H1 (cell line): ENCODE measurements around the gene ACAA1. TPM values are rescaled to one million over a fixed set of nuclear protein-coding genes. Genes with fewer than 3 reads are reported as not detected.

ENCODE experiments used
- CTCF ChIA-PET: fragments of 300-600 bp; sonication (Branson Sonifier 250); formaldehyde crosslinking; loops from one replicate; lab custom pipeline; 2021; ENCODE audit not compliant: partially characterized antibody; lab: Charles Lee
- POLR2A ChIA-PET: fragments of 300-600 bp; sonication (Branson Sonifier 250); formaldehyde crosslinking; loops from one replicate; lab custom pipeline; 2021; ENCODE audit warnings: inconsistent platforms; ENCODE audit not compliant: partially characterized antibody; lab: Charles Lee
- DNase-seq, 2 experiments: peaks; one replicate each; pipeline versions ENCODE4 v3.0.0 to v3.0.0-alpha.2; 2010 to 2022; ENCODE audit warnings: low spot score in 2 of 2, low read depth in 1 of 2, mixed read lengths in 1 of 2
- FAIRE-seq: peaks from 2 replicates; lab custom pipeline; 2011; peaks lifted over from hg19 to GRCh38; lab: Jason Lieb, UNC
- H2AFZ ChIP-seq: 2 replicates; pipeline ENCODE4 v1.8.1; 2012; ENCODE audit warnings: low read length, inconsistent platforms
- H2AK5ac ChIP-seq: 2 replicates; pipeline ENCODE4 v1.6.1; 2013; ENCODE audit warnings: low read depth, low read length
- H2BK120ac ChIP-seq: replicated peaks from 2 replicates; pipeline ENCODE3; 2013; ENCODE audit warnings: low read depth, low read length, inconsistent platforms
- H2BK12ac ChIP-seq: 2 replicates; pipeline ENCODE4 v1.6.1; 2013; ENCODE audit warnings: low read depth, low read length
- H2BK15ac ChIP-seq: 2 replicates; pipeline ENCODE4 v1.6.1; 2013; ENCODE audit warnings: low read length
- H2BK20ac ChIP-seq: 2 replicates; pipeline ENCODE4 v1.6.1; 2013; ENCODE audit warnings: low read length
- H2BK5ac ChIP-seq: 2 replicates; pipeline ENCODE4 v1.6.1; 2013; ENCODE audit warnings: low read depth, low read length
- H3K14ac ChIP-seq: 2 replicates; pipeline ENCODE4 v1.6.1; 2013; ENCODE audit warnings: inconsistent platforms; ENCODE audit not compliant: insufficient read length
- H3K18ac ChIP-seq: 2 replicates; pipeline ENCODE4 v1.6.1; 2013; ENCODE audit warnings: low read length; ENCODE audit errors: extremely low read depth
- H3K23ac ChIP-seq: 2 replicates; pipeline ENCODE4 v1.6.1; 2013; ENCODE audit warnings: inconsistent platforms; ENCODE audit not compliant: insufficient read length
- H3K23me2 ChIP-seq: 2 replicates; pipeline ENCODE4 v1.6.1; 2013; ENCODE audit warnings: low read depth, low read length
- H3K27ac ChIP-seq: 2 replicates; pipeline ENCODE4 v1.6.1; 2011; ENCODE audit warnings: low read depth, low read length, inconsistent platforms
- H3K27me3 ChIP-seq, 4 experiments: replicated peaks in 1 of 4; 1 replicate in 1 of 4; 2 replicates in 3 of 4; pipeline versions ENCODE4 v1.6.1 to v1.8.1; 2011 to 2013; ENCODE audit warnings: low read length in 3 of 4, mild to moderate bottlenecking in 3 of 4, inconsistent platforms in 2 of 4, mixed read lengths in 2 of 4, moderate library complexity in 1 of 4; ENCODE audit not compliant: control insufficient read depth in 3 of 4, insufficient read depth in 3 of 4; ENCODE audit errors: extremely low read depth in 1 of 4
- H3K36me3 ChIP-seq, 4 experiments: 2 replicates each; pipeline versions ENCODE4 v1.6.1 to v1.8.1; 2011 to 2013; ENCODE audit warnings: mild to moderate bottlenecking in 4 of 4, low read length in 3 of 4, moderate library complexity in 2 of 4, control low read depth in 1 of 4, inconsistent platforms in 1 of 4; ENCODE audit not compliant: insufficient read depth in 4 of 4, control insufficient read depth in 2 of 4
- H3K4ac ChIP-seq: replicated peaks from 2 replicates; pipeline ENCODE3; 2013; ENCODE audit warnings: low read length, low read depth, mixed read lengths, inconsistent platforms; ENCODE audit not compliant: insufficient read length
- H3K4me1 ChIP-seq, 4 experiments: replicated peaks in 1 of 4; 1 replicate in 1 of 4; 2 replicates in 3 of 4; pipeline versions ENCODE4 v1.6.1 to v1.8.1; 2011 to 2013; ENCODE audit warnings: low read length in 3 of 4, inconsistent platforms in 2 of 4, mixed read lengths in 1 of 4; ENCODE audit not compliant: insufficient read depth in 4 of 4, control insufficient read depth in 3 of 4
- H3K4me2 ChIP-seq, 2 experiments: 2 replicates each; pipeline versions ENCODE4 v1.6.1 to v1.8.1; 2011 to 2013; ENCODE audit warnings: low read depth in 2 of 2, low read length in 2 of 2, control low read depth in 1 of 2, inconsistent platforms in 1 of 2, mild to moderate bottlenecking in 1 of 2; ENCODE audit not compliant: insufficient read depth in 1 of 2
- H3K4me3 ChIP-seq, 4 experiments: fragments of 200-600, 300-600 bp in 1 of 4; sonication (generic), shearing (Covaris generic), sonication (Bioruptor Twin) in 1 of 4; 2 replicates each; pipeline versions ENCODE4 v1.5.1 to v1.8.1; 2011 to 2016; ENCODE audit warnings: low read length in 4 of 4, low read depth in 3 of 4, control low read depth in 2 of 4, inconsistent platforms in 2 of 4, mild to moderate bottlenecking in 2 of 4, mixed read lengths in 1 of 4, moderate library complexity in 1 of 4; ENCODE audit not compliant: insufficient read depth in 2 of 4; ENCODE audit errors: extremely low read depth in 1 of 4
- H3K56ac ChIP-seq: replicated peaks from 2 replicates; pipeline ENCODE3; 2013; ENCODE audit warnings: low read depth, mild to moderate bottlenecking, mixed read lengths, low read length, inconsistent platforms; ENCODE audit not compliant: insufficient read length
- H3K79me1 ChIP-seq: 2 replicates; pipeline ENCODE4 v1.6.1; 2013; ENCODE audit warnings: low read depth, low read length, control low read depth
- H3K79me2 ChIP-seq, 2 experiments: 2 replicates each; pipeline versions ENCODE4 v1.6.1 to v1.8.1; 2012 to 2013; ENCODE audit warnings: low read length in 2 of 2, mild to moderate bottlenecking in 2 of 2, inconsistent platforms in 1 of 2; ENCODE audit not compliant: insufficient read depth in 2 of 2, control insufficient read depth in 1 of 2
- H3K9ac ChIP-seq, 4 experiments: replicated peaks in 1 of 4; 1 replicate in 1 of 4; 2 replicates in 3 of 4; pipeline versions ENCODE4 v1.6.1 to v1.8.1; 2011 to 2013; ENCODE audit warnings: low read depth in 3 of 4, low read length in 3 of 4, control low read depth in 2 of 4, mild to moderate bottlenecking in 2 of 4, moderate library complexity in 2 of 4, inconsistent platforms in 1 of 4; ENCODE audit errors: extremely low read depth in 1 of 4
- H3K9me3 ChIP-seq, 2 experiments: 2 replicates each; pipeline versions ENCODE4 v1.6.1 to v1.8.1; 2012 to 2013; ENCODE audit warnings: mild to moderate bottlenecking in 2 of 2, moderate library complexity in 2 of 2, control low read depth in 1 of 2, inconsistent platforms in 1 of 2, low read depth in 1 of 2, low read length in 1 of 2, mixed read lengths in 1 of 2; ENCODE audit not compliant: insufficient read depth in 2 of 2
- H4K20me1 ChIP-seq, 2 experiments: replicated peaks in 1 of 2; 2 replicates each; pipeline versions ENCODE3 to v1.8.1; 2011 to 2013; ENCODE audit warnings: inconsistent platforms in 2 of 2, low read length in 2 of 2, mild to moderate bottlenecking in 1 of 2; ENCODE audit not compliant: insufficient read depth in 2 of 2, control insufficient read depth in 1 of 2
- H4K5ac ChIP-seq: 2 replicates; pipeline ENCODE4 v1.6.1; 2013; ENCODE audit warnings: low read length, low read depth, mixed read lengths, inconsistent platforms; ENCODE audit not compliant: insufficient read length
- H4K8ac ChIP-seq: 2 replicates; pipeline ENCODE4 v1.8.0; 2013; ENCODE audit warnings: mild to moderate bottlenecking, moderate library complexity, low read length, inconsistent platforms; ENCODE audit not compliant: insufficient read depth; ENCODE audit errors: extremely low read depth
- H4K91ac ChIP-seq: replicated peaks from 2 replicates; pipeline ENCODE3; 2013; ENCODE audit warnings: low read length, mixed read lengths, inconsistent platforms; ENCODE audit not compliant: insufficient read length
- WGBS, 2 experiments: shearing (Covaris generic) in 1 of 2; methylation state at CpG; one replicate each; pipeline versions ENCODE4 v1.1.6 to v1.1.7; 2013 to 2015; ENCODE audit warnings: low lambda C conversion rate in 2 of 2, mixed read lengths in 2 of 2, inconsistent platforms in 1 of 2, low coverage in 1 of 2, missing lambda C conversion rate in 1 of 2; ENCODE audit not compliant: insufficient replicate concordance in 2 of 2, insufficient coverage in 1 of 2, insufficient read length in 1 of 2; ENCODE audit errors: extremely low coverage in 1 of 2, missing lambda C conversion rate in 1 of 2; 5-methylcytosine and 5-hydroxymethylcytosine counted together
- polyA plus RNA-seq, 7 experiments: library from polyadenylated mRNA; depleted of rRNA in 3 of 7; stranded (reverse) in 5 of 7; unstranded in 2 of 7; fragments of >200 nt in 5 of 7; fragments of 200-250 nt in 2 of 7; gene quantifications; 1 replicate in 5 of 7; 2 replicates in 1 of 7; 4 replicates in 1 of 7; pipeline versions ENCODE4 v1.2.1 to v1.2.3, GENCODE V29; 2011 to 2013; ENCODE audit warnings: missing spikeins in 2 of 7, mixed read lengths in 2 of 7
- total RNA-seq: library from RNA; stranded (reverse); fragmentation: NEBNext Ultra II Directional; extraction: Animal tissue kit (Norgen Biotek cat#: 25700); gene quantifications from 2 replicates; pipeline ENCODE4 v1.2.1, GENCODE V29; 2021
- TF ChIP-seq, protein P1 (sequence below): fragments of 300-600 bp; sonication (generic); IDR thresholded peaks from 2 replicates; pipeline ENCODE4 v1.7.1; 2012; ENCODE audit warnings: low read length, moderate library complexity, mild to moderate bottlenecking, inconsistent platforms; ENCODE audit not compliant: insufficient replicate concordance

Gene ACAA1
- total and polyA plus RNA-seq, 2 of the 8 experiments (the other 6 are each of a cell fraction or from before 2014, with no cell fraction given), result 23.1 to 34.8 TPM

DNA sequence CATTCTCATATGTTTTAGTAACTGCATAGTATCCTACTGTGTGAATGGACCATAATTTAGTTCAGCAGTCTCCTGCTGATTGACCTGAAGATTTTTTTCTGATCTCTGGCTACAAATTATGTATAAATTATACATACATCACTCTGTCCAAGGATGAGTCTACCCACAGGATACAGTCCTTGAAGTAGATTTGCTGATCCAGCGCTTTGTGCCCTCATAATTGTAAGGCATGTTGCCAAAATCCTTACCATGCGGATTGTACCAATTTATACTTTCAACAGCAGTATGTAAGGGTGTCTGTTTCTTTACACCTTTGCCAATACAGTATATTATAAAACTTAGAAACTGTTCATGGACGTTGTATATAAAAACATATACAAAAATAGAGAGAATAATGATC lies 46.5 kb downstream of the ACAA1 start:
- H3K4me3 ChIP-seq, result no peak overlapping the region
- no peak overlapping the region for H4K8ac ChIP-seq
- H3K56ac ChIP-seq, result no peak overlapping the region
- H3K9ac ChIP-seq, result no peak overlapping the region
- H3K79me1 ChIP-seq, result no peaks in the 10 kb centered on the region
- H3K27ac ChIP-seq, result no peak overlapping the region
- H2AK5ac ChIP-seq, result no peak overlapping the region
- H3K27me3 ChIP-seq, result no peaks in the 10 kb centered on the region
- H2AFZ ChIP-seq, result no peak overlapping the region
- no peak overlapping the region for H2BK120ac ChIP-seq
- no peak overlapping the region for H3K18ac ChIP-seq
- H3K23me2 ChIP-seq, result no peaks in the 10 kb centered on the region
- no peak overlapping the region for H4K5ac ChIP-seq
- no peaks in the 10 kb centered on the region for H3K9me3 ChIP-seq
- H3K23ac ChIP-seq, result no peak overlapping the region
- H4K20me1 ChIP-seq, result no peaks in the 10 kb centered on the region
- H2BK5ac ChIP-seq, result no peak overlapping the region
- H3K36me3 ChIP-seq, result no peaks in the 10 kb centered on the region
- no peak overlapping the region for H2BK12ac ChIP-seq
- ChIA-PET CTCF (no interaction called here), POLR2A (no interaction called here)
- 82% methylated on average over 3 of the region's 3 CpGs; no CpG with 5 or more reads in 1 of the 2 experiments for WGBS, 2 experiments
- H3K4me2 ChIP-seq, result no peak overlapping the region
- no peak overlapping the region for H3K4ac ChIP-seq
- H2BK20ac ChIP-seq, result no peak overlapping the region
- no peak for DNase-seq
- no peak overlapping the region for H2BK15ac ChIP-seq
- no peak overlapping the region for H3K14ac ChIP-seq
- H3K4me1 ChIP-seq, result no peaks in the 10 kb centered on the region
- FAIRE-seq, result no peak
- no peaks in the 10 kb centered on the region for H3K79me2 ChIP-seq
- no peak overlapping the region for H4K91ac ChIP-seq
- TF ChIP-seq, protein P1, sequence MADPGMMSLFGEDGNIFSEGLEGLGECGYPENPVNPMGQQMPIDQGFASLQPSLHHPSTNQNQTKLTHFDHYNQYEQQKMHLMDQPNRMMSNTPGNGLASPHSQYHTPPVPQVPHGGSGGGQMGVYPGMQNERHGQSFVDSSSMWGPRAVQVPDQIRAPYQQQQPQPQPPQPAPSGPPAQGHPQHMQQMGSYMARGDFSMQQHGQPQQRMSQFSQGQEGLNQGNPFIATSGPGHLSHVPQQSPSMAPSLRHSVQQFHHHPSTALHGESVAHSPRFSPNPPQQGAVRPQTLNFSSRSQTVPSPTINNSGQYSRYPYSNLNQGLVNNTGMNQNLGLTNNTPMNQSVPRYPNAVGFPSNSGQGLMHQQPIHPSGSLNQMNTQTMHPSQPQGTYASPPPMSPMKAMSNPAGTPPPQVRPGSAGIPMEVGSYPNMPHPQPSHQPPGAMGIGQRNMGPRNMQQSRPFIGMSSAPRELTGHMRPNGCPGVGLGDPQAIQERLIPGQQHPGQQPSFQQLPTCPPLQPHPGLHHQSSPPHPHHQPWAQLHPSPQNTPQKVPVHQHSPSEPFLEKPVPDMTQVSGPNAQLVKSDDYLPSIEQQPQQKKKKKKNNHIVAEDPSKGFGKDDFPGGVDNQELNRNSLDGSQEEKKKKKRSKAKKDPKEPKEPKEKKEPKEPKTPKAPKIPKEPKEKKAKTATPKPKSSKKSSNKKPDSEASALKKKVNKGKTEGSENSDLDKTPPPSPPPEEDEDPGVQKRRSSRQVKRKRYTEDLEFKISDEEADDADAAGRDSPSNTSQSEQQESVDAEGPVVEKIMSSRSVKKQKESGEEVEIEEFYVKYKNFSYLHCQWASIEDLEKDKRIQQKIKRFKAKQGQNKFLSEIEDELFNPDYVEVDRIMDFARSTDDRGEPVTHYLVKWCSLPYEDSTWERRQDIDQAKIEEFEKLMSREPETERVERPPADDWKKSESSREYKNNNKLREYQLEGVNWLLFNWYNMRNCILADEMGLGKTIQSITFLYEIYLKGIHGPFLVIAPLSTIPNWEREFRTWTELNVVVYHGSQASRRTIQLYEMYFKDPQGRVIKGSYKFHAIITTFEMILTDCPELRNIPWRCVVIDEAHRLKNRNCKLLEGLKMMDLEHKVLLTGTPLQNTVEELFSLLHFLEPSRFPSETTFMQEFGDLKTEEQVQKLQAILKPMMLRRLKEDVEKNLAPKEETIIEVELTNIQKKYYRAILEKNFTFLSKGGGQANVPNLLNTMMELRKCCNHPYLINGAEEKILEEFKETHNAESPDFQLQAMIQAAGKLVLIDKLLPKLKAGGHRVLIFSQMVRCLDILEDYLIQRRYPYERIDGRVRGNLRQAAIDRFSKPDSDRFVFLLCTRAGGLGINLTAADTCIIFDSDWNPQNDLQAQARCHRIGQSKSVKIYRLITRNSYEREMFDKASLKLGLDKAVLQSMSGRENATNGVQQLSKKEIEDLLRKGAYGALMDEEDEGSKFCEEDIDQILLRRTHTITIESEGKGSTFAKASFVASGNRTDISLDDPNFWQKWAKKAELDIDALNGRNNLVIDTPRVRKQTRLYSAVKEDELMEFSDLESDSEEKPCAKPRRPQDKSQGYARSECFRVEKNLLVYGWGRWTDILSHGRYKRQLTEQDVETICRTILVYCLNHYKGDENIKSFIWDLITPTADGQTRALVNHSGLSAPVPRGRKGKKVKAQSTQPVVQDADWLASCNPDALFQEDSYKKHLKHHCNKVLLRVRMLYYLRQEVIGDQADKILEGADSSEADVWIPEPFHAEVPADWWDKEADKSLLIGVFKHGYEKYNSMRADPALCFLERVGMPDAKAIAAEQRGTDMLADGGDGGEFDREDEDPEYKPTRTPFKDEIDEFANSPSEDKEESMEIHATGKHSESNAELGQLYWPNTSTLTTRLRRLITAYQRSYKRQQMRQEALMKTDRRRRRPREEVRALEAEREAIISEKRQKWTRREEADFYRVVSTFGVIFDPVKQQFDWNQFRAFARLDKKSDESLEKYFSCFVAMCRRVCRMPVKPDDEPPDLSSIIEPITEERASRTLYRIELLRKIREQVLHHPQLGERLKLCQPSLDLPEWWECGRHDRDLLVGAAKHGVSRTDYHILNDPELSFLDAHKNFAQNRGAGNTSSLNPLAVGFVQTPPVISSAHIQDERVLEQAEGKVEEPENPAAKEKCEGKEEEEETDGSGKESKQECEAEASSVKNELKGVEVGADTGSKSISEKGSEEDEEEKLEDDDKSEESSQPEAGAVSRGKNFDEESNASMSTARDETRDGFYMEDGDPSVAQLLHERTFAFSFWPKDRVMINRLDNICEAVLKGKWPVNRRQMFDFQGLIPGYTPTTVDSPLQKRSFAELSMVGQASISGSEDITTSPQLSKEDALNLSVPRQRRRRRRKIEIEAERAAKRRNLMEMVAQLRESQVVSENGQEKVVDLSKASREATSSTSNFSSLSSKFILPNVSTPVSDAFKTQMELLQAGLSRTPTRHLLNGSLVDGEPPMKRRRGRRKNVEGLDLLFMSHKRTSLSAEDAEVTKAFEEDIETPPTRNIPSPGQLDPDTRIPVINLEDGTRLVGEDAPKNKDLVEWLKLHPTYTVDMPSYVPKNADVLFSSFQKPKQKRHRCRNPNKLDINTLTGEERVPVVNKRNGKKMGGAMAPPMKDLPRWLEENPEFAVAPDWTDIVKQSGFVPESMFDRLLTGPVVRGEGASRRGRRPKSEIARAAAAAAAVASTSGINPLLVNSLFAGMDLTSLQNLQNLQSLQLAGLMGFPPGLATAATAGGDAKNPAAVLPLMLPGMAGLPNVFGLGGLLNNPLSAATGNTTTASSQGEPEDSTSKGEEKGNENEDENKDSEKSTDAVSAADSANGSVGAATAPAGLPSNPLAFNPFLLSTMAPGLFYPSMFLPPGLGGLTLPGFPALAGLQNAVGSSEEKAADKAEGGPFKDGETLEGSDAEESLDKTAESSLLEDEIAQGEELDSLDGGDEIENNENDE, result no peak
